IPS-15b (cell line): ENCODE results near the gene NPDC1.

ENCODE experiments used
- H3K27me3 ChIP-seq: one replicate; pipeline ENCODE4 v1.6.1; 2013; ENCODE audit warnings: low read length; ENCODE audit not compliant: control insufficient read depth, insufficient read depth
- H3K36me3 ChIP-seq: one replicate; pipeline ENCODE4 v1.6.1; 2013; ENCODE audit warnings: low read length; ENCODE audit not compliant: control insufficient read depth, insufficient read depth
- H3K4me1 ChIP-seq: one replicate; pipeline ENCODE4 v1.6.1; 2013; ENCODE audit warnings: mild to moderate bottlenecking, low read length; ENCODE audit not compliant: control insufficient read depth, insufficient read depth
- H3K4me3 ChIP-seq: one replicate; pipeline ENCODE4 v1.5.1; 2013; ENCODE audit warnings: low read depth, low read length
- H3K9ac ChIP-seq: one replicate; pipeline ENCODE4 v1.6.1; 2013; ENCODE audit warnings: low read depth, mild to moderate bottlenecking, low read length
- H3K9me3 ChIP-seq: one replicate; pipeline ENCODE4 v1.6.1; 2013; ENCODE audit warnings: mild to moderate bottlenecking, low read length; ENCODE audit not compliant: control insufficient read depth, insufficient read depth

The NPDC1 gene, protein sequence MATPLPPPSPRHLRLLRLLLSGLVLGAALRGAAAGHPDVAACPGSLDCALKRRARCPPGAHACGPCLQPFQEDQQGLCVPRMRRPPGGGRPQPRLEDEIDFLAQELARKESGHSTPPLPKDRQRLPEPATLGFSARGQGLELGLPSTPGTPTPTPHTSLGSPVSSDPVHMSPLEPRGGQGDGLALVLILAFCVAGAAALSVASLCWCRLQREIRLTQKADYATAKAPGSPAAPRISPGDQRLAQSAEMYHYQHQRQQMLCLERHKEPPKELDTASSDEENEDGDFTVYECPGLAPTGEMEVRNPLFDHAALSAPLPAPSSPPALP

GRCh38 chr9:137046088-137046787 is at the start of gene NPDC1:
NPDC1 (minus strand) TSS chr9:137046177; CDS start chr9:137045989, 188 bp downstream.
- Histone ChIP-seq H3K4me3 (peak within 1 kb of the TSS; percentile 63), H3K36me3 (peaks cover 3% of the 10 kb centered on the region), H3K4me1 (no peaks in the 10 kb centered on the region), H3K27me3 (peaks cover 30% of the 10 kb centered on the region), H3K9ac (no peak within 1 kb of the TSS), H3K9me3 (no peaks in the 10 kb centered on the region)

DNA sequence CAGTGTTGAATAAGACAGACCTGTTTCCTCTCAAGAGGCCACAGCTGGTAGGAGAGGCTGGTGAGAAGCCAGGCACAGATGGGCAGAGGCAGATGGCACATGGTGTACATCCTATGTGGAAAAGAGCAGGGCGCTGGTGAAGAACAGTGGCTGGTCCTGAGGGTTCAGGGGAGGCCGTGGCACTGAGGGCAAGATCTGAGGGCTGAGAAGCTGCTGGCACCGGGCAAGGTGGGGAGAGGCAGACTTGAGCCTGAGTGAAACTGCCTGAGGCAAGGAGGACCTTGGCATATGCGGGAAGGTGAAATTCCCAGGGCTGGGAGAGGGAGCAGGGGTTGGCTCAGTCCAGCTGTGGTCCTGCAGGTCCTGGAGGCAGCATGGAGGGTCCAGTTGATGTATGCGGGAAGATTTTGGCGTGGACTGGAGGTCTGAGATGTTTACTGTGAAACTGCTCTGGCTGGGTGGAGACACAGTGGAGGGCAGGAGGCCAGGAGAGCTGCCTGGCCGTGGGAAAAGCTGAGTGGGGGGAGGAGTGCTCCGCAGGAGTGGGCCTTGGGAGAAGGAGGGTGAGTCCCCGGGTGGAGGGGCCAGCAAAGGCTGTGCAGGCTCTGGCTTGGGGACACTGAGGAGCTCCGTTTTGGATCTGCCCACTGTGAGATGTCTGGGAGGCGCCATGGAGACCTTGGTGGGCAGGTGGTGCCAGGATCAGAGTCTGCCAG is 43.4 kb upstream of the NPDC1 start:
- Histone ChIP-seq H3K9me3 (no peaks in the 10 kb centered on the region), H3K27me3 (peaks cover 4% of the 10 kb centered on the region), H3K4me3 (no peak overlapping the region), H3K9ac (no peak overlapping the region), H3K36me3 (peaks cover 13% of the 10 kb centered on the region), H3K4me1 (peaks cover 2% of the 10 kb centered on the region)

DNA sequence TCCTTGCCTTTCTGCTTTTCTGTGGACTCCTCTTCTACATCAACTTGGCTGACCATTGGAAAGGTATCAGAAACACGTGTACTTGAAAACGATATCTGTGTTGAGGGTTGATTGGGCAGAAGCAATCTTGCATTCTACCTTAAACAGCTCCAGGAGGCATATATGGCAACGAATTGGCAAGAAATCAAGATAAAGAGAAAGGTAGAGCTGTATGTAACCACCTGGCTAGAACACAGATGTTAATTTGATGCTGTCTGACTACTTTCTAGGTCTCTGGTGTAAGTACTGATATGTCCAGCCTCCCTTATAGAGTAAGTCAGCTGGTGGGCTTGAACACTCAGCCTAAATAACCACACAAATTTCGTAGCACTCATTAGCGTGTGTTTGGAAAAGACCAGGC is 42.1 kb upstream of the NPDC1 start:
- no peak overlapping the region for H3K9ac ChIP-seq
- H3K4me1 ChIP-seq, result peaks cover 2% of the 10 kb centered on the region
- peaks cover 4% of the 10 kb centered on the region for H3K27me3 ChIP-seq
- no peaks in the 10 kb centered on the region for H3K9me3 ChIP-seq
- no peak overlapping the region for H3K4me3 ChIP-seq
- H3K36me3 ChIP-seq, result peaks cover 16% of the 10 kb centered on the region

DNA sequence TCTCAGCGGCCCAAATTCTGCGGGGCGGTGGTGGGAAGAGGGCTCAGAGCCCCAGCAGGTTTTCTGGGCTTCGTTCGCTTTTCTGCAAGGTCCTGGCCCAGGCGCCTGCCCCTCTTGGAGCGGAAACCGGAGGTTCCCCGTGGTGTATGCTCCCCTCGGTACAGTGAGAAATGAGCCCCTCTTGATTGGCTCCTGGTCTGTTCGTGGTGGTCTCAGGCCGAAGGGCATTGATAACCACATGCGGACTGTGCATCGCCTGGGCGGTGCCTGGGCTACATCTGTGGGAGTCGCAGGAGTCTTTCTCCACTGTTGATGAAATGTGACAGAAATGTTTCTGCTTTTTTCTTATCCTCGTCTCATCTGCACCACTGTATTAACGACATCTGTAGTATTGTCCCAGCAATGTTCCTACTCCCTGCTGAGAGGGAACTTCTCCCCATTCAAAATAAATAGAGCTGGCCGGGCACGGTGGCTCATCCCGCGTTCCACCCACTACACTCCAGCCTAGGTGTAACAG is 41.5 kb upstream of the NPDC1 start:
- H3K4me1 ChIP-seq, result peaks cover 2% of the 10 kb centered on the region
- H3K4me3 ChIP-seq, result peak overlapping the region; percentile 75
- H3K9ac ChIP-seq, result peak overlapping the region; percentile 76
- no peaks in the 10 kb centered on the region for H3K9me3 ChIP-seq
- peaks cover 4% of the 10 kb centered on the region for H3K27me3 ChIP-seq
- H3K36me3 ChIP-seq, result peaks cover 21% of the 10 kb centered on the region

GRCh38 chr9:137086531-137087408 is 40.8 kb upstream of the NPDC1 start, which contains the start of gene MAN1B1:
MAN1B1 (plus strand) TSS chr9:137086985; CDS start chr9:137087000, 15 bp downstream.
- peak within 1 kb of the TSS; percentile 76 for H3K9ac ChIP-seq
- peaks cover 2% of the 10 kb centered on the region for H3K4me1 ChIP-seq
- no peaks in the 10 kb centered on the region for H3K9me3 ChIP-seq

GRCh38 chr9:137085920-137086530 is 40.0 kb upstream of the NPDC1 start:
- Histone ChIP-seq H3K27me3 (peaks cover 4% of the 10 kb centered on the region), H3K36me3 (peaks cover 22% of the 10 kb centered on the region), H3K4me3 (peak overlapping the region; percentile 75), H3K9ac (peak overlapping the region; percentile 16), H3K9me3 (no peaks in the 10 kb centered on the region), H3K4me1 (peaks cover 2% of the 10 kb centered on the region)

More at GRCh38 chr9:137086531-137087408, 40.8 kb upstream of the NPDC1 start, which contains the start of gene MAN1B1:
- Histone ChIP-seq H3K36me3 (peaks cover 26% of the 10 kb centered on the region), H3K4me3 (peak within 1 kb of the TSS; percentile 75), H3K27me3 (peaks cover 4% of the 10 kb centered on the region)

GRCh38 chr9:137084526-137084925 is 38.5 kb upstream of the NPDC1 start:
- Histone ChIP-seq H3K4me1 (peaks cover 2% of the 10 kb centered on the region), H3K36me3 (peaks cover 25% of the 10 kb centered on the region), H3K9me3 (no peaks in the 10 kb centered on the region), H3K4me3 (no peak overlapping the region), H3K27me3 (peaks cover 8% of the 10 kb centered on the region), H3K9ac (no peak overlapping the region)

GRCh38 chr9:137083394-137084004 is 37.5 kb upstream of the NPDC1 start:
- Histone ChIP-seq H3K9ac (no peak overlapping the region), H3K36me3 (peaks cover 28% of the 10 kb centered on the region), H3K4me3 (no peak overlapping the region), H3K27me3 (peaks cover 16% of the 10 kb centered on the region), H3K9me3 (no peaks in the 10 kb centered on the region), H3K4me1 (peaks cover 2% of the 10 kb centered on the region)

DNA sequence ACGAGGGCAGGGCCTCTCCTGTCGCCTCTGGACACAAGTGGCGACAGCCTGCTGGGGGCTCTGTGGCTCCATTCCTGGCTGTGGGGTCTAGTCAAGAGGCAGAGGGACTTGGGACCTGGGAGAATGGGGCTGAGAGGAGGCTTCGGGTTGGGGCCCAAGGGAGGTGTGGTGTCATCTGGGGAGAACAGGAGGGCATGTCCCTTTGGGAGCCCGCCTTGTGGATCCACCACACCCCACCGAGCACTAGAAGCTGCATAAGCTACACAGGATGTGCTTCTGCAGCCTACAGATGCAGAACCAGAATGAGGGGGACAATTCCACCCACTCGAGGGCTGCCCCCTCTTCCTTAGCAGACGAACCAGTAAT is 36.9 kb upstream of the NPDC1 start:
- no peak overlapping the region for H3K9ac ChIP-seq
- no peak overlapping the region for H3K4me3 ChIP-seq
- no peaks in the 10 kb centered on the region for H3K9me3 ChIP-seq
- peaks cover 2% of the 10 kb centered on the region for H3K4me1 ChIP-seq
- peaks cover 28% of the 10 kb centered on the region for H3K36me3 ChIP-seq
- peaks cover 22% of the 10 kb centered on the region for H3K27me3 ChIP-seq

DNA sequence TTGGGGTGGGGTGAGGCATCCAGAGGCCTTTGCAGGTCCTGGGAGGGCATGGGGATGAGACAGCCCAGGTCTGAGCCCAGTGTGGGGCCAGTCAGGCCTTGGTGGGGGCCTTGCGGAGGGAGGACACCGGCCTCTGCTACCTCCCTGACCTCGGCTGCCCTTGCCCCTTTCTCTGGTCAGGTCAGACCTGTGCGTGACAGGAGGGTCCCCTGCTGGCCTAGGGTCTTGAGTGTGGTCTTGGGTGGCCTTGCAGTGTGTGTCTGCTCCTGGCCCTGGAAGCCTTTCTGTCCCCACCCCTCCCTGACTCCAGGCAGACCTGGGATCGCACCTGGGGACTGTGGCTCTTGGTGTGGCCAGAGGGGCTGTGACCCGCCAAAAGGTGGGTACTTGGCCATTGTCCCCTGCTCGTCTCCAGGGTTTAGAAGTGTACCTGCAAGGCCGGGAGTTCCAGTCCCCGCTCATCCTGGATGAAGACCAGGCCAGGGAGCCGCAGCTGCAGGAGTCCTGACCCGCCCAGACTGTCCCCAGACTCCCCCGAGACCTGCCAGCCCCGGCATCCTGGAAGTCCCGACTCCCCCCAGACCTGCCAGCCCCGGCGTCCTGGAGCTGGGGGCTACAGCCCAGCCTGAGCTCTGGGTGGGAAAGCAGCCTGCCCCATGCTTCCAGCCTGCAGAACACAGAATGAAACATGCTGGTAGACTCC is 36.4 kb upstream of the NPDC1 start:
- Histone ChIP-seq H3K4me1 (no peaks in the 10 kb centered on the region), H3K9me3 (no peaks in the 10 kb centered on the region), H3K4me3 (no peak overlapping the region), H3K27me3 (peaks cover 23% of the 10 kb centered on the region), H3K36me3 (peaks cover 28% of the 10 kb centered on the region), H3K9ac (no peak overlapping the region)
